Hepatocyte (in vitro differentiated cells): ENCODE data around the gene KLK15.

Experiments used
- CTCF ChIP-seq: fragments of 200-600 bp; sonication (generic); IDR thresholded peaks from 2 replicates; pipeline ENCODE4 v1.5.1; 2016; ENCODE audit warnings: antibody characterized with exemption, mild to moderate bottlenecking; ENCODE audit not compliant: poor library complexity
- EZH2 ChIP-seq: fragments of 200-600 bp; sonication (generic); IDR thresholded peaks from 2 replicates; pipeline ENCODE4 v1.6.1; 2016; ENCODE audit warnings: antibody characterized with exemption, mild to moderate bottlenecking, borderline replicate concordance

- TF ChIP-seq CTCF (no peak), EZH2 (no peak)
Observed at GRCh38 chr19:50878851-50879250, 45.5 kb upstream of the KLK15 start.
